PC-3 (cell line): ENCODE data around the gene DGCR2. TPM values are rescaled to one million over a fixed set of nuclear protein-coding genes. Genes with fewer than 3 reads are reported as not detected.
"Not testable (repeated sequence)": the region's sequence is repeated elsewhere in the genome, so short reads cannot be mapped to it uniquely, and the experiment has no call there.

ENCODE experiments used
- ATAC-seq: fragments of 200-7000 bp; cut with Tn5 transposase; 2 replicates; pipeline ENCODE4 v1.9.1; 2020; ENCODE audit warnings: mild to moderate bottlenecking, moderate library complexity
- BruUV-seq: library from RNA; stranded (reverse); fragments of 400-500 nt; replicated peaks from 2 replicates; lab custom pipeline; 2021; lab: Mats Ljungman, UMichigan
- CTCF ChIA-PET: fragments of 300-600 bp; sonication (Branson Sonifier 250); formaldehyde crosslinking; loops from one replicate; lab custom pipeline; 2022; ENCODE audit warnings: antibody characterized with exemption; lab: Charles Lee
- POLR2A ChIA-PET: fragments of 300-600 bp; sonication (Branson Sonifier 250); formaldehyde crosslinking; loops from one replicate; lab custom pipeline; 2022; ENCODE audit warnings: antibody characterized with exemption; ENCODE audit not compliant: unreplicated experiment; lab: Charles Lee
- DNase-seq: peaks from one replicate; pipeline ENCODE4 v3.0.0-alpha.2; 2015
- H2AFZ ChIP-seq: fragments of 300-600 bp; sonication (generic); 2 replicates; pipeline ENCODE4 v1.6.0; 2016; ENCODE audit warnings: antibody characterized with exemption, low read length
- H3F3A ChIP-seq: fragments of 300-600 bp; sonication (generic); one replicate; pipeline ENCODE4 v1.6.0; 2017; ENCODE audit warnings: antibody characterized with exemption, low read length, control low read depth, mild to moderate bottlenecking; ENCODE audit not compliant: unreplicated experiment
- H3K27ac ChIP-seq: fragments of 300-600 bp; sonication (generic); 2 replicates; pipeline ENCODE4 v1.5.1; 2016; ENCODE audit warnings: mild to moderate bottlenecking, low read length
- H3K27me3 ChIP-seq: fragments of 300-600 bp; sonication (generic); 2 replicates; pipeline ENCODE4 v1.6.1; 2016; ENCODE audit warnings: low read length, mixed read lengths
- H3K36me3 ChIP-seq: fragments of 300-600 bp; sonication (generic); 2 replicates; pipeline ENCODE4 v1.6.1; 2016; ENCODE audit warnings: low read depth, mixed run types, low read length, mixed read lengths
- H3K4me1 ChIP-seq: fragments of 300-600 bp; sonication (generic); 2 replicates; pipeline ENCODE4 v1.5.1; 2016; ENCODE audit warnings: low read length; ENCODE audit not compliant: insufficient read depth
- H3K4me2 ChIP-seq: fragments of 300-600 bp; sonication (generic); 2 replicates; pipeline ENCODE4 v1.6.0; 2016; ENCODE audit warnings: low read length
- H3K4me3 ChIP-seq: fragments of 300-600 bp; sonication (generic); 2 replicates; pipeline ENCODE4 v1.5.1; 2016; ENCODE audit warnings: mild to moderate bottlenecking, low read length, mixed read lengths
- H3K79me2 ChIP-seq: fragments of 300-600 bp; sonication (generic); 2 replicates; pipeline ENCODE4 v1.6.1; 2017; ENCODE audit warnings: low read length, mixed read lengths
- H3K9ac ChIP-seq: fragments of 300-600 bp; sonication (generic); 2 replicates; pipeline ENCODE4 v1.6.0; 2016; ENCODE audit warnings: mild to moderate bottlenecking, low read length
- H3K9me2 ChIP-seq: fragments of 300-600 bp; sonication (generic); replicated peaks from 2 replicates; pipeline ENCODE4 v1.6.1; 2016; ENCODE audit warnings: mixed run types, low read length, mixed read lengths
- H3K9me3 ChIP-seq: fragments of 300-600 bp; sonication (generic); 2 replicates; pipeline ENCODE4 v1.6.1; 2016; ENCODE audit warnings: low read length, mixed read lengths
- H4K20me1 ChIP-seq: fragments of 300-600 bp; sonication (generic); 2 replicates; pipeline ENCODE4 v1.6.1; 2016; ENCODE audit warnings: low read length, mixed read lengths
- intact Hi-C: fragments of 100-400 bp; cut with micrococcal nuclease; formaldehyde crosslinking; loops from 2 replicates; pipeline ENCODE4 v1.9.0; 2023
- total RNA-seq: library from RNA; depleted of rRNA; stranded (reverse); fragments of >200 nt; gene quantifications from 2 replicates; pipeline ENCODE4 v1.2.3, GENCODE V29; 2014

The DGCR2 gene
- total RNA-seq, 1 experiment from 2014 or later = 36.1 TPM

DNA sequence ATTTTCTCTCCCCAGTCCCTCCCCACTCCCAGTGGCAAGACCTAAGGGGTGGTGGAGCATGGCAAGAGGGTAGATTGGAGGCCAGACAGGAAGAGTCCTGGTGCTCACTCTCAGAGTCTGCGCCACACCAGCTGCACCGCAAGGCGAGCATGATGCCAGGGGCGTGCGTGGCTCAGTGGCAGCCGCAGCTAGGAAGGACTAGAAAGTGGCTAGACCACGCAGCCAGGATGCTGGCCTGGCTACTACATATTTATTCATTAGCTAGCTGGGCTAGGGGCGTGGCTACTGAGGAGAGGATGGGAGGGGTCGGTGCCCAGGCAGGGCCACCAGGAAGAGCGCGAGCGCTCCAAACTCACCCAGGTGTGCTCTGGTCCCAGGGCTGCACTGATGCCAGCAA is 87.5 kb downstream of the DGCR2 start:
- CTCF ChIA-PET, H3K4me2 ChIP-seq, BruUV-seq, H3K79me2 ChIP-seq, ATAC-seq, H3K4me1 ChIP-seq, H4K20me1 ChIP-seq, H3K4me3 ChIP-seq, H3K36me3 ChIP-seq, H3K9me3 ChIP-seq, H3K27me3 ChIP-seq, POLR2A ChIA-PET, H3K27ac ChIP-seq, H3K9me2 ChIP-seq, H2AFZ ChIP-seq, H3K9ac ChIP-seq, H3F3A ChIP-seq, DNase-seq, intact Hi-C loops: not testable (repeated sequence)

DNA sequence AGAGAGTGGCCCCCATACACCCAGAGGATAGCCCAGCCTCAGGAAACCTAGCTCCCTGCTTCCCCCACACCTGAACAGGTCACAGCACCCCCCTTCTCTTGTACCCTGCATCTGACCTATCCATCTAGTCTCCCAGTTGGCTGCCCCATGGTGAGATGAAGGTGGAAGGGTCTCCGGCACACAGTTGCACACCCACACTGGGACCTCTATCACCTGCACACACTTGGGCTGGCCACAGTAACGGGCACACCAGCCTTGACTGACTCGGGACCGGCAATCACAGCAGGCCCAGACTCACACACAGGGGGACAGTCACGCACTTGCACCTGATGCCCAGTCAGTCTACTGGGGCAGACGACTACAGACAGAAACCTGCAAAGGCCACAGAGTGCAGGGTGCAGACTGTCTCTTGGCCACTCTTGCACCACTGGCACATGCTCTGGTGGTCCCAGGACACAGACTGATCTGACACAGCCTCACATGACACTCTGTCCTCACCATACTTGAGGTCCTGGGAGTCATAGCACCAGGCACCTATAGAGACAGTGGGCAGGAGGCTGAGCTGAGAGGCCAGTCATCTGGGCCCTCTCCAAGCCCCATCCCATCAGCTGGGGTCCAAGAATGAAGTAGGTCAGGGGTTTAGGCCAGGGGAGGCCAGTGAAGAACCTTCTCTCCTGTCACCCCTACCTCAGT is 88.0 kb downstream of the DGCR2 start:
- H3K4me1 ChIP-seq, H3K27ac ChIP-seq, H4K20me1 ChIP-seq, H3K36me3 ChIP-seq, BruUV-seq, H3K27me3 ChIP-seq, ATAC-seq, H3F3A ChIP-seq, intact Hi-C loops, H3K4me2 ChIP-seq, H3K9me2 ChIP-seq, H3K9me3 ChIP-seq, POLR2A ChIA-PET, H3K79me2 ChIP-seq, H3K9ac ChIP-seq, CTCF ChIA-PET, DNase-seq, H2AFZ ChIP-seq, H3K4me3 ChIP-seq: not testable (repeated sequence)

DNA sequence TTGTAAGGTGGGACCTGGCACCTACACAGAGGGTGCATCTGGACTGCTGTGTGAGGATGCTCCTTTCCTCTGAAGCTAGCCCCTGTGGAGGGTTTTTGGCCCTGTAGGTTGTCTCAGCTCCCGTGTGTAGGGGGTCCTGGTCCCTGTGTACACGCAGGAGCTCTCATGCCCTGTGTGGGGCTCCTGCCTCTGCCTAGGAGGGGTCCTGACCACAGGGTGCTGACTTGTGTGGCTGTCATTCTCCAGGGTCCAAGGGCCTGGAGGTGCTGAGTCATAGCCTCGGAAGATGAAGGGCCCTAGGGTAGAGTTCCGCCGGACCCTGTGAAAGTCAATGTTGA is 88.7 kb downstream of the DGCR2 start:
- CTCF ChIA-PET, H3K9me3 ChIP-seq, H2AFZ ChIP-seq, ATAC-seq, H3K4me3 ChIP-seq, DNase-seq, BruUV-seq, H4K20me1 ChIP-seq, H3K4me1 ChIP-seq, H3K9me2 ChIP-seq, H3K79me2 ChIP-seq, H3K9ac ChIP-seq, H3F3A ChIP-seq, H3K27me3 ChIP-seq, intact Hi-C loops, H3K4me2 ChIP-seq, H3K27ac ChIP-seq, POLR2A ChIA-PET, H3K36me3 ChIP-seq: not testable (repeated sequence)

DNA sequence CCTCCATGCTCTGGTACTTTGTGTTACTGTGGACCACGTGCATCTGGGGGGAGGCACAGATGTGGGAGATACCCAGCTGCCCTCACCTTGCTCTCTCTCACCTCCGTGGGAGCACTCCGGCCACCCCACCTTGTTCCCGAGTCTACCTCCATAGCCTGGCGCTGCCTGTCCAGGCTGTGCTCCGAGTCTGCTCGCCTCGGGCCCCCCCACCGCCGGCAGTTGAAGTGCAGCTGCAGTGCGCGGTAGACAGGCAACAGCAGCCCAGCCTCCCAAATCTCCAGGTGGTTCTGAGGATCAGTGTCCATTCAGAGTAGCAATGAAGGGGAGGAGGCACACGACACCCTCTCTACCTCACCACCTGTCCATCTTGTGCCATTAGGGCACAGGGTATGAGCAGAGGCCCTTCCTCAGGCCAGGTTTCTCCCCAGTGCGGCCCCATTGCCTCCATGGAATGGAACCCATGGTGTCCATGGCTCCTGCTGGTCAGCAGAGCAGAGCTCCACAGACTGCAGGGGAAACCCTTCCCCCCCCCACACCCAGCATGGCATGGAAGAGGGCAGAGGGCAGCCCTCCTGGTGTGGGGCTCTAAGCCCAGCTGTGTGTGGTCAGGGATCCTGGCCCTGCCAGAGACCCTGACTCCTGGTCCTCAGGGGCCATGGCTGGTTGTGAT is 89.2 kb downstream of the DGCR2 start:
- H3K4me3 ChIP-seq, CTCF ChIA-PET, H3K4me2 ChIP-seq, BruUV-seq, H3K27me3 ChIP-seq, H3F3A ChIP-seq, H3K9me3 ChIP-seq, H3K79me2 ChIP-seq, intact Hi-C loops, ATAC-seq, POLR2A ChIA-PET, H3K9me2 ChIP-seq, H3K27ac ChIP-seq, H3K9ac ChIP-seq, DNase-seq, H4K20me1 ChIP-seq, H3K4me1 ChIP-seq, H3K36me3 ChIP-seq, H2AFZ ChIP-seq: not testable (repeated sequence)

DNA sequence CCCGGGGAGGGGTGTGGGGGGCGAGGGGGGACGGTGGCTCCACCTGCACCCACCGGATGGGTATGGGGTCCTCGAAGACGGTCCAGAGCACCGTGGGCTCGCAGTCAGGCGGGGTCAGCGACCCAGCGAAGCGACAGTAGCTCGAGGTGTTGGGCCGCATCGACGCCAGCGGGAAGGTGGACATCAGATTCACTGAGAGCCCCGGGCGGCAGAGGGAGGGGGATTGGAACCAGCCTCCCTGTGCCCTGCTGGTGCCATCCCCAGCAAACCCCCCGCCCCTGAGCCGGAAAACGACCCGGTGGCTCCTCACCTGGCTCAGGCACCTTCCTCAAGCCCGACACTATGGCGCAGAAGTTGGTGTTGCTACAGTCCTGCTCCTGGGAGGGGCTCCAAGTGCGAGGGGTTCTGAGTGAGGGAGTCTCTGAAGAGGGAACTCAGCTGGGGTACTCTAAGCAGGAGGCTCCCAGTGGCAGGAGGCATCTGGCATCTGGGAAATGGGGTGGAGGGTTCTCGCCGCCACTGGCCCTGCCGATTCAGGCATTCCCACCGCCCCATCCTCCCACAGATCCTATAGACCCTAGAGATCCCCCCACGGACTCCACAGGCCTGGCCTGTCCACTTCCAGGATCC is 89.9 kb downstream of the DGCR2 start:
- H2AFZ ChIP-seq, BruUV-seq, intact Hi-C loops, H3F3A ChIP-seq, ATAC-seq, H3K4me2 ChIP-seq, H3K36me3 ChIP-seq, POLR2A ChIA-PET, H3K27me3 ChIP-seq, H3K9ac ChIP-seq, H3K4me3 ChIP-seq, CTCF ChIA-PET, H3K79me2 ChIP-seq, H3K9me3 ChIP-seq, H3K27ac ChIP-seq, H4K20me1 ChIP-seq, DNase-seq, H3K4me1 ChIP-seq, H3K9me2 ChIP-seq: not testable (repeated sequence)

DNA sequence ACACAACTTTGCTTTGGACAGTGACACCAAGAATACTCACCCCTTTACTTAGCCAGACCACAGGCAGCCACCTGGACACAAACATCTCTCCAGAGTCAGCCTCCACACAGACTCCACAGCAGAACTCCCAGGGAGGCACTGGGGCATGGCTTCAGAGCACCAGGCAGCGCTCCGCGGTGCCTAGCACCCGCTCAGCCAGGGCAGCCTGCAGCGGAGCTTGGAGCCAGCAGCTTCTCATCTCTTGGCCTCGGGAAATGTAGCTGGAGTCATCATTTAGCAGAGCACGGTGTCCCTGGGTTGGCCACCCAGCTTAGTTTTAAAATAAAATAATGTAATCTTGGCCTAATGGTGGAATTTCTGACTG is 91.3 kb downstream of the DGCR2 start:
- ATAC-seq, BruUV-seq: not testable (repeated sequence)

More for the DNA sequence above, 91.3 kb downstream of the DGCR2 start:
- H3K9me2 ChIP-seq, DNase-seq, H3K27me3 ChIP-seq, H3K4me2 ChIP-seq, CTCF ChIA-PET, H3F3A ChIP-seq, H3K4me3 ChIP-seq, H3K9ac ChIP-seq, H3K4me1 ChIP-seq, H3K36me3 ChIP-seq, H3K79me2 ChIP-seq, POLR2A ChIA-PET, H3K27ac ChIP-seq, intact Hi-C loops, H2AFZ ChIP-seq, H3K9me3 ChIP-seq, H4K20me1 ChIP-seq: not testable (repeated sequence)
